Muscle of leg (tissue), 11 donors: ENCODE measurements around the gene STARD9. TPM values are rescaled to one million over a fixed set of nuclear protein-coding genes. Genes with fewer than 3 reads are reported as not detected.

Experiments
- DNase-seq: peaks from one replicate; pipeline ENCODE4 v3.0.0; 2013
- H3K27ac ChIP-seq: one replicate; pipeline ENCODE4 v1.5.1; 2013; ENCODE audit warnings: mild to moderate bottlenecking, low read length, control low read depth
- H3K27me3 ChIP-seq: one replicate; pipeline ENCODE4 v1.6.1; 2013; ENCODE audit warnings: low read length; ENCODE audit not compliant: control insufficient read depth, insufficient read depth
- H3K36me3 ChIP-seq: one replicate; pipeline ENCODE4 v1.6.1; 2013; ENCODE audit warnings: low read length; ENCODE audit not compliant: control insufficient read depth, insufficient read depth
- H3K4me1 ChIP-seq: one replicate; pipeline ENCODE4 v1.6.1; 2013; ENCODE audit warnings: low read length; ENCODE audit not compliant: control insufficient read depth, insufficient read depth
- H3K4me3 ChIP-seq: one replicate; pipeline ENCODE4 v1.5.1; 2013; ENCODE audit warnings: low read length, control low read depth
- H3K9me3 ChIP-seq: replicated peaks from 2 replicates; pipeline ENCODE4 v1.6.1; 2013; ENCODE audit warnings: low read depth, low read length; ENCODE audit not compliant: control insufficient read depth
- WGBS: methylation state at CpG from one replicate; pipeline ENCODE4 v1.1.5; 2013; ENCODE audit warnings: missing lambda C conversion rate; ENCODE audit not compliant: insufficient coverage; 5-methylcytosine and 5-hydroxymethylcytosine counted together
- polyA plus RNA-seq, 8 donors: library from polyadenylated mRNA; unstranded; fragments of 120-200 nt; gene quantifications; one replicate each; pipeline versions ENCODE4 v1.2.1 to v1.2.3, GENCODE V29; 2013; ENCODE audit warnings: inconsistent platforms in 1 of 8, low replicate concordance in 1 of 8; ENCODE audit not compliant: insufficient read length in 8 of 8, insufficient read depth in 1 of 8
- total RNA-seq: library from RNA; stranded (reverse); fragments of 120-200 nt; gene quantifications from one replicate; pipeline ENCODE4 v1.2.4, GENCODE V29; 2013

Gene STARD9
- total and polyA plus RNA-seq, 9 donors = 13.5 to 20.9 (median 16.8) TPM

GRCh38 chr15:42725331-42725903 lies 150.0 kb downstream of the STARD9 start:
- Histone ChIP-seq H3K36me3 (peaks cover 94% of the 10 kb centered on the region), H3K4me1 (peaks cover 21% of the 10 kb centered on the region)
- 80% methylated on average over 6 of the region's 12 CpGs for WGBS

DNA sequence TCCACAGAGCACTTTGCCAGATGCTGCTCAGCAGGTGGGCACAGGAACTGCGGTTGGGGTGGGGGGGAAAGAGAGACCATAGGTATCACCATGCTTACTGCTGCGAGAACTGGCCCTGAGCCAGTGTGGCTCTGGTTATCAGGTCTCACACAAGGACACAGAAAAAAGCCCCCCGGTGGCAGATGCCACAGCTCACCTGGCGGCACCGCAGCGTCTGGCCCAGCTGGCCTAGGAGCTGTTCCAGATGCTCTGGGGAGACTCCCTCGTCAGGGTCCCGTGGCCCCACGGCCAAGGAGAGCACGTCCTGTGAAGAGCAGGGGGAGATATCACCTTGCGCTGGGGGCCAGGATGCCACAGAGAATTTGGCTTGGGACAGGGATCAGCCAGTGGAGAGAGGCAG lies 150.7 kb downstream of the STARD9 start:
- Histone ChIP-seq H3K27me3 (no peaks in the 10 kb centered on the region), H3K4me1 (peaks cover 21% of the 10 kb centered on the region), H3K27ac (no peak overlapping the region), H3K36me3 (peaks cover 97% of the 10 kb centered on the region), H3K9me3 (no peaks in the 10 kb centered on the region), H3K4me3 (no peak overlapping the region)
- 71% methylated on average over 10 of the region's 11 CpGs for WGBS
- no peak for DNase-seq

More at GRCh38 chr15:42725331-42725903, 150.0 kb downstream of the STARD9 start:
- no peak for DNase-seq
- Histone ChIP-seq H3K27me3 (no peaks in the 10 kb centered on the region), H3K4me3 (no peak overlapping the region), H3K9me3 (no peaks in the 10 kb centered on the region), H3K27ac (no peak overlapping the region)

- 50% methylated on average over 4 of the region's 13 CpGs for whole genome bisulfite sequencing
- DNase-seq = no peak
- H3K27me3 ChIP-seq = no peaks in the 10 kb centered on the region
- no peak overlapping the region for H3K27ac ChIP-seq
- H3K36me3 ChIP-seq = peaks cover 100% of the 10 kb centered on the region
- no peaks in the 10 kb centered on the region for H3K9me3 ChIP-seq
- peaks cover 21% of the 10 kb centered on the region for H3K4me1 ChIP-seq
- no peak overlapping the region for H3K4me3 ChIP-seq
Observed at GRCh38 chr15:42727750-42728381, 152.5 kb downstream of the STARD9 start.

DNA sequence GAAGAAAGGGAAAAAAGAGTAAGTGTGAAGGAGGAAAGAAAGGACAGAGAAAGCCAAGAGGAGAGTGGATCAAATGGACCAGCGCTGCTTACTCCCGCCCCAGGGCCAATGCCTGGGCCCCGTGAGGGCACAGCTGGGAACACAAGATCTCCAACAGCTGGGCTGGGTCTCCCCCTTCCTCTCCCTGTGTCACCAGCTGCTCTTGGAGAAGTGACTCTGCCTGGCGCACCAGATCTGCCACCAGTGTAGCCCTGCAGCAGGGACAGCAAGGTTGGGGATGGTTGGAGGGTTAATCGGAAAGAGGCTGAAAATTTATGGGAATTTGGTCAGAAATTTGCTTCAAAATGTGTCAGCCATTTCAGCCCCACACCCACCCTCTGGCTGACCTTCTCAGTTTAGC lies 153.2 kb downstream of the STARD9 start:
- no peak overlapping the region for H3K27ac ChIP-seq
- peaks cover 98% of the 10 kb centered on the region for H3K36me3 ChIP-seq
- no peak overlapping the region for H3K4me3 ChIP-seq
- H3K27me3 ChIP-seq = no peaks in the 10 kb centered on the region
- 70% methylated on average over 3 of the region's 5 CpGs for WGBS
- no peaks in the 10 kb centered on the region for H3K9me3 ChIP-seq
- H3K4me1 ChIP-seq = peaks cover 21% of the 10 kb centered on the region
- peak; percentile 71 for DNase-seq

DNA sequence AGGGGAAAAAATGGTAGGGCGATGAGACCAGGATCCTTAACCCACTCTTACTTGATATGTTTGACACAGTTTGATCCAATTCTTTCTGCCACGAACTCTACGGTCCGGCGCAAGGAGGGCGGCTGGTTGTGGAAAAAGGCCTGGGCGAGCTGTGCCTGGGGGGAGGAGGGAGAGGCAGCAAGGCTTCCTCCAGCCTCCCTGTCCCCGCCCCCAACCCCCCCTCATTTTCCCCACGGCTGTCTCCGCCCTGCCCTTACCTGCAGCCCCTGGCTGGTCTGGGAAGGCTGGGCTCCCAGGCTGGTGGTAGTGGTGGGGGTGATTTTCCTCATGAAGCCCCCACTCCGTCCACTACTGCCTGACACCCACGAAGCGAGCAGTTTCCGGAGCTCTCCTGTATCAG lies 153.6 kb downstream of the STARD9 start:
- H3K4me3 ChIP-seq = no peak overlapping the region
- H3K9me3 ChIP-seq = no peaks in the 10 kb centered on the region
- peaks cover 98% of the 10 kb centered on the region for H3K36me3 ChIP-seq
- DNase-seq = no peak
- H3K27me3 ChIP-seq = no peaks in the 10 kb centered on the region
- H3K27ac ChIP-seq = no peak overlapping the region
- no CpG with 5 or more reads among the region's 14 CpGs for WGBS
- peaks cover 21% of the 10 kb centered on the region for H3K4me1 ChIP-seq

GRCh38 chr15:42729409-42729808 lies 154.0 kb downstream of the STARD9 start:
- H3K4me3 ChIP-seq = no peak overlapping the region
- peaks cover 21% of the 10 kb centered on the region for H3K4me1 ChIP-seq
- no peaks in the 10 kb centered on the region for H3K27me3 ChIP-seq
- H3K9me3 ChIP-seq = no peaks in the 10 kb centered on the region
- no peak overlapping the region for H3K27ac ChIP-seq
- H3K36me3 ChIP-seq = peaks cover 98% of the 10 kb centered on the region
- no peak for DNase-seq
- 78% methylated on average over 6 of the region's 7 CpGs for WGBS

- H3K27me3 ChIP-seq = no peaks in the 10 kb centered on the region
- peaks cover 98% of the 10 kb centered on the region for H3K36me3 ChIP-seq
- 45% methylated on average over 7 of the region's 8 CpGs for WGBS
Observed at GRCh38 chr15:42730135-42730534, 154.7 kb downstream of the STARD9 start.

DNA sequence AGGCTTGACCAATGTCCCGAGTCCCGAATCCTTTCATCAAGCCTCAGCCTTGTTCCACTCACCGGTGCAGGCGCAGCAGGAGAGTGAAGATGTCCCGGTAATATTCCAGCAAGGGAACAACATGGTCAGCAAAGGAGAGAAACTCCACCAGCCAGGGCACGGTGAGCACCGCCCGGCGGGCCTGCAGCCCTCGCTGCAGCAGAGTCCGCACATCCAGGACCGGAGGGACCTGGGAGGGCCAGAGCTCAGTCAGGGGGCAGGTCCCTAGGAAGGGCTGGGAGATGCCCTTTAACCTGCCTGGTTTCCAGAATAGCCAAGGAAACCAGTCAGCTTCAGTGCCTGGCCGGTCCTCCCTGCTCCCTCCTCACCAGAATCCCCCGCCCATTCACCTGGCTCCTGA lies 155.1 kb downstream of the STARD9 start:
- Histone ChIP-seq H3K27me3 (no peaks in the 10 kb centered on the region), H3K9me3 (no peaks in the 10 kb centered on the region), H3K27ac (no peak overlapping the region), H3K4me3 (no peak overlapping the region), H3K4me1 (peaks cover 25% of the 10 kb centered on the region), H3K36me3 (peaks cover 98% of the 10 kb centered on the region)
- no peak for DNase-seq
- WGBS = 78% methylated on average over 13 of the region's 14 CpGs

More at GRCh38 chr15:42730135-42730534, 154.7 kb downstream of the STARD9 start:
- H3K4me1 ChIP-seq = peaks cover 23% of the 10 kb centered on the region
- no peak overlapping the region for H3K27ac ChIP-seq
- H3K4me3 ChIP-seq = no peak overlapping the region
- no peak for DNase-seq
- no peaks in the 10 kb centered on the region for H3K9me3 ChIP-seq

- Histone ChIP-seq H3K4me1 (peaks cover 31% of the 10 kb centered on the region), H3K4me3 (no peak overlapping the region), H3K36me3 (peaks cover 92% of the 10 kb centered on the region), H3K9me3 (no peaks in the 10 kb centered on the region), H3K27me3 (no peaks in the 10 kb centered on the region), H3K27ac (no peak overlapping the region)
- WGBS = 50% methylated on average over 3 of the region's 6 CpGs
- no peak for DNase-seq
Observed at GRCh38 chr15:42731461-42731860, 156.1 kb downstream of the STARD9 start.

DNA sequence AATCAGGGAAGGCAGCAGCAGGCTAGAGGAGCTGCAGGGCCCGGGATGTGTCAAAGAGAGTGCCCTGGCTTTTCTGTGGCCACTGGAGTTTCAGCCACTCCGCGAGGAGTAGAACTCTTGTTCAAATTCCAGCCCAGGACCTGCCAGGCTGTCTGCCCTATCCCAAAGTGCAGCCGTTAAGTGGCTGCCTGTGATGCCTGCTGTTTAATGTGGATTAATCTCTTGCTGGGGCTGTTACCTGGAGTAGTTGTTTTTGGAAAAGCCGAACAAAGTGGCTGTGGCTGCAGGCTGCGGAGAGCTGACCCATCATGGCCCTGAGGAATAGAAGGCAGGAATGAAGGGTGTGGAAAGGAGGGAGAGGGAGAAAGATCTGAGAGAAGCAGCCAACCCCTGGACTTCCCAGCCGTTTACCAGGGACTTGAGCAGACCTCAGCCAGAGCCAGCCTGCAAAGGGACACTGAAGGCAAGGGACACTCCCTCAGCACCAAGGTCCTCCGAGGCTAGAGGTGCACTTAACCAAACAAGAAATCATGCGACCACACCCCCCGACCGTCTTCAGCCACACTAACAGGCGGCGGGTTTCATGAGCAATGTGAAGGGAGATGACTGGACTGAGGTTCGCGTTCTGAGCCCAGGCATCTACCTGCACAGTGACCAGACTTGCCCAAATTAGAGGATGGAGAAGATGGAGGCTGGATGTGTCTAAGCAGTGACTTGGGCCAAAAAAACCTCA lies 156.9 kb downstream of the STARD9 start:
- WGBS = 84% methylated on average over 6 of the region's 15 CpGs
- Histone ChIP-seq H3K9me3 (no peaks in the 10 kb centered on the region), H3K4me3 (no peak overlapping the region), H3K36me3 (peaks cover 84% of the 10 kb centered on the region), H3K27me3 (no peaks in the 10 kb centered on the region), H3K27ac (no peak overlapping the region), H3K4me1 (peaks cover 33% of the 10 kb centered on the region)
- no peak for DNase-seq
